H9 (cell line): Measurements from ENCODE around the gene WDR64. TPM values are rescaled to one million over a fixed set of nuclear protein-coding genes. Genes with fewer than 3 reads are reported as not detected.

Experiments used
- DNase-seq: peaks from one replicate; pipeline ENCODE4 v3.0.0-alpha.2; 2017
- H2AFZ ChIP-seq: one replicate; pipeline ENCODE4 v1.6.1; 2013; ENCODE audit warnings: mild to moderate bottlenecking, low read length, control low read depth, moderate library complexity
- H2AK5ac ChIP-seq: 2 replicates; pipeline ENCODE4 v1.6.1; 2013; ENCODE audit warnings: low read length, control low read depth, mixed read lengths; ENCODE audit not compliant: insufficient read length
- H2BK120ac ChIP-seq: one replicate; pipeline ENCODE4 v1.6.1; 2013; ENCODE audit warnings: low read depth, mild to moderate bottlenecking, low read length, control low read depth, inconsistent platforms; ENCODE audit not compliant: poor library complexity, severe bottlenecking
- H2BK12ac ChIP-seq: 2 replicates; pipeline ENCODE4 v1.6.1; 2013; ENCODE audit warnings: low read length, control low read depth, mixed read lengths, low read depth; ENCODE audit not compliant: insufficient read length
- H2BK15ac ChIP-seq: 2 replicates; pipeline ENCODE4 v1.6.1; 2013; ENCODE audit warnings: low read depth, low read length, control low read depth
- H2BK20ac ChIP-seq: one replicate; pipeline ENCODE4 v1.6.1; 2013; ENCODE audit warnings: low read depth, mild to moderate bottlenecking, low read length, control low read depth, inconsistent platforms; ENCODE audit not compliant: poor library complexity, severe bottlenecking
- H2BK5ac ChIP-seq: 2 replicates; pipeline ENCODE4 v1.6.1; 2013; ENCODE audit warnings: low read length, control low read depth, mixed read lengths; ENCODE audit not compliant: insufficient read length
- H3K14ac ChIP-seq: 2 replicates; pipeline ENCODE4 v1.6.1; 2013; ENCODE audit warnings: low read length, control low read depth; ENCODE audit not compliant: insufficient read depth
- H3K18ac ChIP-seq: 2 replicates; pipeline ENCODE4 v1.6.1; 2013; ENCODE audit warnings: low read depth, mild to moderate bottlenecking, mixed read lengths, low read length, control low read depth; ENCODE audit not compliant: insufficient read length
- H3K23ac ChIP-seq: 2 replicates; pipeline ENCODE4 v1.6.1; 2013; ENCODE audit warnings: low read length, control low read depth, mixed read lengths, low read depth; ENCODE audit not compliant: insufficient read length
- H3K23me2 ChIP-seq: 2 replicates; pipeline ENCODE4 v1.6.1; 2013; ENCODE audit warnings: low read depth, mild to moderate bottlenecking, mixed read lengths, low read length, control low read depth; ENCODE audit not compliant: insufficient read length, poor library complexity, severe bottlenecking
- H3K27ac ChIP-seq: 2 replicates; pipeline ENCODE4 v1.5.1; 2013; ENCODE audit warnings: low read length, control low read depth, mixed read lengths, low read depth; ENCODE audit not compliant: insufficient read length
- H3K27me3 ChIP-seq: 2 replicates; pipeline ENCODE4 v1.6.1; 2013; ENCODE audit warnings: low read length, control low read depth, inconsistent platforms; ENCODE audit not compliant: insufficient read depth
- H3K4ac ChIP-seq: 2 replicates; pipeline ENCODE4 v1.6.1; 2013; ENCODE audit warnings: low read depth, mild to moderate bottlenecking, control low read depth, inconsistent platforms, low read length, moderate library complexity
- H3K4me1 ChIP-seq: 2 replicates; pipeline ENCODE4 v1.6.1; 2013; ENCODE audit warnings: low read length, control low read depth, inconsistent platforms; ENCODE audit not compliant: insufficient read depth
- H3K4me2 ChIP-seq: 2 replicates; pipeline ENCODE4 v1.6.1; 2013; ENCODE audit warnings: low read length, control low read depth, mixed read lengths; ENCODE audit not compliant: insufficient read length, insufficient read depth
- H3K56ac ChIP-seq: 2 replicates; pipeline ENCODE4 v1.6.1; 2013; ENCODE audit warnings: low read depth, mild to moderate bottlenecking, mixed read lengths, low read length, control low read depth; ENCODE audit not compliant: insufficient read length
- H3K79me1 ChIP-seq: 2 replicates; pipeline ENCODE4 v1.6.1; 2013; ENCODE audit warnings: low read depth, mild to moderate bottlenecking, moderate library complexity, low read length, control low read depth, inconsistent platforms; ENCODE audit not compliant: insufficient read depth, poor library complexity, severe bottlenecking
- H3K79me2 ChIP-seq: 2 replicates; pipeline ENCODE4 v1.6.1; 2013; ENCODE audit warnings: low read length, control low read depth, inconsistent platforms; ENCODE audit not compliant: insufficient read depth
- H3K9ac ChIP-seq: 2 replicates; pipeline ENCODE4 v1.6.1; 2013; ENCODE audit warnings: low read length, control low read depth, mixed read lengths; ENCODE audit not compliant: insufficient read length; ENCODE audit errors: extremely low read depth
- H3K9me3 ChIP-seq: one replicate; pipeline ENCODE4 v1.6.1; 2013; ENCODE audit warnings: low read depth, low read length, inconsistent platforms; ENCODE audit not compliant: control insufficient read depth
- H3T11ph ChIP-seq: one replicate; pipeline ENCODE4 v1.6.1; 2013; ENCODE audit warnings: mild to moderate bottlenecking, low read length, control low read depth, inconsistent platforms
- H4K20me1 ChIP-seq: one replicate; pipeline ENCODE4 v1.6.1; 2013; ENCODE audit not compliant: control insufficient read depth, insufficient read length, insufficient read depth
- H4K5ac ChIP-seq: 2 replicates; pipeline ENCODE4 v1.6.1; 2013; ENCODE audit warnings: low read depth, mild to moderate bottlenecking, mixed read lengths, low read length, control low read depth; ENCODE audit not compliant: insufficient read length
- H4K8ac ChIP-seq: replicated peaks from 2 replicates; pipeline ENCODE4 v1.6.1; 2013; ENCODE audit warnings: low read length, control low read depth, mixed read lengths, low read depth; ENCODE audit not compliant: insufficient read length
- H4K91ac ChIP-seq: 2 replicates; pipeline ENCODE4 v1.6.1; 2013; ENCODE audit warnings: low read depth, mild to moderate bottlenecking, moderate library complexity, mixed read lengths, low read length, control low read depth; ENCODE audit not compliant: insufficient read length
- H3K27ac Mint-ChIP-seq, 3 experiments: 2 replicates in 2 of 3; 3 replicates in 1 of 3; pipeline ENCODE4 v1.8.0; 2020 to 2021; ENCODE audit warnings: mixed read lengths in 3 of 3, mild to moderate bottlenecking in 1 of 3, moderate library complexity in 1 of 3
- H3K27me3 Mint-ChIP-seq: 2 replicates; pipeline ENCODE4 v1.8.0; 2021; ENCODE audit warnings: low read depth, mild to moderate bottlenecking, moderate library complexity, mixed read lengths
- H3K36me3 Mint-ChIP-seq, 3 experiments: 2 replicates in 2 of 3; 3 replicates in 1 of 3; pipeline ENCODE4 v1.8.0; 2020 to 2021; ENCODE audit warnings: low read depth in 3 of 3, mixed read lengths in 3 of 3; ENCODE audit not compliant: insufficient read depth in 1 of 3
- H3K4me1 Mint-ChIP-seq, 2 experiments: 2 replicates each; pipeline ENCODE4 v1.8.0; 2020; ENCODE audit warnings: mixed read lengths in 2 of 2
- H3K4me3 Mint-ChIP-seq, 2 experiments: 2 replicates in 1 of 2; 3 replicates in 1 of 2; pipeline ENCODE4 v1.8.0; 2020 to 2021; ENCODE audit warnings: mild to moderate bottlenecking in 2 of 2, mixed read lengths in 2 of 2, moderate library complexity in 1 of 2
- H3K9me3 Mint-ChIP-seq, 2 experiments: 2 replicates in 1 of 2; 3 replicates in 1 of 2; pipeline ENCODE4 v1.8.0; 2020; ENCODE audit warnings: mild to moderate bottlenecking in 2 of 2, mixed read lengths in 2 of 2, moderate library complexity in 1 of 2
- CTCF ChIP-seq: fragments of 200-600 bp; sonication (generic); conservative IDR thresholded peaks from 3 replicates; pipeline ENCODE4 v1.8.0; 2021; ENCODE audit warnings: antibody characterized with exemption, mild to moderate bottlenecking
- WGBS: extraction: QIAGEN DNeasy Blood & Tissue Kit; methylation state at CpG from one replicate; pipeline ENCODE4 v1.1.7; 2013; ENCODE audit warnings: missing lambda C conversion rate, low lambda C conversion rate, mixed read lengths; ENCODE audit not compliant: insufficient read length; ENCODE audit errors: extremely low coverage; 5-methylcytosine and 5-hydroxymethylcytosine counted together
- total RNA-seq: library from RNA; stranded (reverse); gene quantifications from 2 replicates; pipeline ENCODE4 v1.2.1, GENCODE V29; 2021

WDR64 gene
- total RNA-seq, 1 experiment from 2014 or later: not detected

GRCh38 chr1:241834733-241835377 is 182.8 kb downstream of the WDR64 start:
- H3K4me1 ChIP-seq: no peaks in the 10 kb centered on the region
- H3K27ac ChIP-seq: no peak overlapping the region
- H3K9me3 Mint-ChIP-seq: no peaks in the 10 kb centered on the region
- no peak overlapping the region for H2BK120ac ChIP-seq
- no peak overlapping the region for H2BK5ac ChIP-seq
- H3K23me2 ChIP-seq: no peaks in the 10 kb centered on the region
- no peak overlapping the region for H3K23ac ChIP-seq
- H3K36me3 Mint-ChIP-seq: no peaks in the 10 kb centered on the region
- no peak overlapping the region for H2BK12ac ChIP-seq
- no peak for DNase-seq
- no peak overlapping the region for H3K4ac ChIP-seq
- peaks cover 1% of the 10 kb centered on the region; the same call in 1 of the 2 replicates for H3K27me3 Mint-ChIP-seq
- no peak overlapping the region for H2AK5ac ChIP-seq
- H3K9ac ChIP-seq: no peak overlapping the region
- H3K14ac ChIP-seq: no peak overlapping the region
- H2AFZ ChIP-seq: no peak overlapping the region
- no peak overlapping the region for H3T11ph ChIP-seq
- H3K79me1 ChIP-seq: no peaks in the 10 kb centered on the region
- no peaks in the 10 kb centered on the region for H3K27me3 ChIP-seq
- no peak overlapping the region for H2BK20ac ChIP-seq
- H3K4me1 Mint-ChIP-seq: no peaks in the 10 kb centered on the region
- no peaks in the 10 kb centered on the region for H3K9me3 ChIP-seq
- WGBS: no CpG with 5 or more reads among the region's 1 CpG
- no peak overlapping the region for H3K56ac ChIP-seq
- no peak overlapping the region for H4K5ac ChIP-seq
- H3K27ac Mint-ChIP-seq: no peak overlapping the region
- peak; percentile 75 for TF ChIP-seq CTCF
- H3K4me2 ChIP-seq: no peak overlapping the region
- H4K8ac ChIP-seq: no peak overlapping the region
- no peak overlapping the region for H3K4me3 Mint-ChIP-seq
- H4K91ac ChIP-seq: no peak overlapping the region
- no peak overlapping the region for H3K18ac ChIP-seq
- no peaks in the 10 kb centered on the region for H4K20me1 ChIP-seq
- H3K79me2 ChIP-seq: no peaks in the 10 kb centered on the region
- no peak overlapping the region for H2BK15ac ChIP-seq
